Activated naive CD8-positive, alpha-beta T cell treated with anti-CD3 and anti-CD28 coated beads, Interleukin-2, amount 50 U/mL, for 16 hours (primary cell): ENCODE measurements around the gene SAMM50.

Experiments used
- DNase-seq: peaks from one replicate; pipeline ENCODE4 v3.0.0-alpha.2; 2020; ENCODE audit warnings: low read depth, low spot score

Gene SAMM50

DNA sequence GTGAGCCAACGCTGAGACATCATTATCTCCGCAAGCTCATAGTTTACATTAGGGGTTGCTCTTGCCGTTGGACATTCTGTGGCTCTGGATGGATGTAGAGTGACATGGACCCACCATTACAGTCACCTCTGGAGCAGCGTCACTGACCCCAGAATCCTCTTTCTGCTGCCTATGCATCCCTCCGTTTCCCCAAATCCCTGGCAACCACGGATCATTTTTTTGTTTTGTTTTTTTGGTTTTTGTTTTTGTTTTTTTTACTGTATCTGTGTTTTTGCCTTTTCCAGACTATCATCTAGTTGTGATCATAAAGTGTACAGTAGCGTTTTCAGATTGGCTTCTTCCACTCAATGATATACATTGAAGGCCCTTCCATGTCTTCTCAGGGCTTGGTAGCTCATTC, 72.8 kb downstream of the SAMM50 start:
- DNase-seq = no peak

DNA sequence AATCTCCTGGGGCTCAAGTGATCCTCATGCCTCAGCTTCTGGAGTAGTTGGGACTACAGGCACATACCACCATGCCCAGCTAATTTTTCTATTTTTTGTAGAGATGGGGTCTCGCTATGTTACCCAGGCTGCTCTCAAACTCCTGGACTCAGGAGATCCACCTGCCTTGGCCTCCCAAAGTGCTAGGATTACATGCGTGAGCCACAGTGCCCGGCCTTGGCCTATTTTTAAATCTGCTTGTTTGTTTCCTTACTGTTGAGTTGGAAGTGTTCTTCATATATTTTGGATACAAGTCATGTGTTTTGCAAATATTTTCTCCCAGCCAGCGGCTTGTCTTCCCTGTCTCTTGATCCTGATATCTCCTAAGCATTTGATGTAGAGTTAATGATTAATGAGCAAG, 73.8 kb downstream of the SAMM50 start:
- DNase-seq = no peak

DNA sequence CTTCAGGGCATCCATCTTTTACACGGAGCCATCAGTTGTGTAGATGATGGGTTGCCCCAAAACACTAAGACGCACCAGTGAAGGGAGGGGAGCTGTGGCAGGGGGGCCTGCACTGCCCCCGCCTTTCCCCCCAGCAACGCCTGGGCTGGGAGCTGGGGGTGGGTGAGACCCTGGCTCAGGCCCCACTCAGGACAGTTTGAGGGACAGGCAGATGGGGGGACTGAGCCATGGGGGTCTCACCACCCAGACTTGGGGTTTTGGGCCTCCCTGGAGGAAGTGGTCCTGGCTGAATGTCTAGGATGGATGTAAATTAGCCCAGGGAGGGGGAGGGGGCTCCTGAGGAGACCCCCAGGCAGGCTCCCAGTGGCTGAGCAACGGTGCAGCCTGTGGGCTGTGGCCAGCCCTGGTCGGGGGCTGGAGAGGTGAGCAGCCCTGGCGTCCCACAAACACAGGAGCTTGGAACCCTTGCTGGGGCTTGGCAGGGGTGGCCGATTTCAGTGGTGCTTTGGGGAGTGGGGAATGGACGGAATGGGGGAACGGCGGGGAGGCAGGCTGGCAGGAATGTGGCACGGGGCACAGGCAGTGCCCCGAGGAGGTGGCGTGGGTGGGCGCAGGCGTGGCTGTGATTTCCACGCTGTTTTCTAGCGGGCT, 74.9 kb downstream of the SAMM50 start:
- no peak for DNase-seq

DNA sequence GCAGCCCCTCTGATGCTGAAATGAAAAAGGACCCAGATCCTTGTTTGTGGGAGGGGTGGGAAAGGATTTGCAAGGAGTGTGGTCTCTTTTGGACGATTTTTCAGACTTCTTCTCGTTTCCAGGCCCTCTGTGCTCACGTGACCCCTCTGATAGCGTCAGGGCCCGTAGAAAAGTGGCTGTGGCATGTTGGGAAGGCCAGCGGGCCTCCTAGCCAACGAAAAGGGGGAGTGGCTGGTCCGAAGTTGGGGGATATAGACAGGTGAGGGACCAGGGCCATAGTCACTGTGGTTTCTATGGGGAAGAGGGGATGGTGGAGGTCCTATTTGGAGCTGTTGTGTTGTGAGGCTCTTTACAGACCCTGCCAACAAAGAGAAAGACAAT, 75.5 kb downstream of the SAMM50 start:
- DNase-seq = no peak

DNA sequence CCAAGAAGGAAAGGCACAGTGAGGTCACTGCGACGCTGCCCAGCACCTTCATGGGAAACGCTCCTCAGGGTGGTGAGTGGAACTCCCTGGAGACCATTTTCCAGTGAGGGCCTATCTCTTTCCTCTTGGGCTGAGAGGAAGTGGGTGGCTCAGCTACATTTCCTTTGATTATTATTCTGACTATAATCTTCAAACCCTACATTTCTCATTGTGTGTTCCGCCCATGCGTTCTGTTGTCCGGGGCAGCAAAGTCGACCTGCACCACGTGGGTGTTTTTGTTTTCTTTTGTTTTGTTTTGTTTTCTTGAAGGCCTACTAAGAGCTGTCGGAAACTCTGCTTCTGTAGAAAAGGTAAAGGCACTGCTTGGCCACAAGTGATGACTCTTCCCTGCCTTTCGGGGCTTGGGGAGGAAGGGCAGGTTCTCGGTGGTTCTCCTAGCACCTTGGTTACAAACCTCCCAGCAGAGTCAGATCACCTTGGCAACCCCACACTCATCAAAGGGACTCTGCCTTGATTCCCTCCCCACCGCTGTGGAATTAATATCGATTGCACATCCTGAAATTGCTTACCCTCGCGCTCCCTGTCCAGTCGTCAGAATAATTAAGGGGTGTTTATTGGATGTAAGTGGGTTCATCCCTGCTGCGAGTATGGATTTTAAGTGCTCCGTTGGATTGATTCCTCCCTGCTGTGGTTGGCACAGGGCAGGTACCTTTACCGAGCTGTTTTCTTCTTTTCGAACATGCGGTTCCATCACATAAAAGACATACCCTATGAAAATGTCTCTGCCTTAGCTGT, 76.1 kb downstream of the SAMM50 start:
- DNase-seq = no peak

DNA sequence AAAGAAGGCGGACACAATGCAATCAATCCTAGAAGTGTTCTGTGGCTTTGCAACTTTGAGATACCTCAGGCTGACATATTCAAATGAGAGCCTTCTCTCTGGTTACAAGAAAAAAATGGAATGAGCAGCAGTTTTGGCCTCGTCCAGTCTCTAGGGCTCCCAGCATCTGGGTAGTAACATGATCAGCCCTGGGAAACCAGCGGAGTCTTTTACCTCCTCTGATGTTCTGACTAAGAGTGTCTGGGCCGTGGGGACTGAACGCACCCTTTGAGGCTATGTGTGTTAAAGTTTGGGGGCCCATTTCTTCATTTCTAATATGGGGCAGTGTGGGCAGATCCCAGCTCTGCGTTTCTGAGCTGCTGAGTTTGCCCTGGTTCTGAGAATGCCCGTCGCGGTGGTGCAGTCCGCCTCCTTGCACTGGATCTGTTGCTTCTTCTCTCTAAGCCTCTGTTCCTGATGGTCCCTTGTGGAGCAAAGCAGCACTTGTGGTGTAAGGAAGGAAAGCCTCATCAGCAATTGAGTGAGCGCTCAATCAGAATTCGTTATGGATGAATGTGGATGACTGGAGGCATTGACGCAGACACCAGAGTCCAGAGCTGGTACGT, 77.0 kb downstream of the SAMM50 start:
- DNase-seq = no peak

DNA sequence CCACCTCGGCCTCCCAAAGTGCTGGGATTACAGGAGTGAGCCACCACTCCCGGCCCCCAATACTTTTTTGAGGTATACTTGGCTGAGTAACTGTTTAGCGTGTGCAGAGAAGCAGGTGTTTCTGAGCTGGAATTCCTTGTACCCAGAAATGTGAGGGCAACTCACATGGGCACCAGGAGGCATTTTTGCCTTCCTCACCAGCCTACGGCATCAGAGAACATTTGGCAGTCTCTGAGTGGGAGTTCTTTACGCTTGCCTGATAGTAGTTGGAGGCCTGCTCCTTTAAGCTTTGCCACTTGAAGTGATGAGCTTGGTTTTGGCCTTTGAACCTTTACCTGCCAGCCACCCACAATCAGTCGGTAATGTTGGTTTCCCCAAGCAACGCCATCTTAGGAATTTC, 78.0 kb downstream of the SAMM50 start:
- DNase-seq = no peak

DNA sequence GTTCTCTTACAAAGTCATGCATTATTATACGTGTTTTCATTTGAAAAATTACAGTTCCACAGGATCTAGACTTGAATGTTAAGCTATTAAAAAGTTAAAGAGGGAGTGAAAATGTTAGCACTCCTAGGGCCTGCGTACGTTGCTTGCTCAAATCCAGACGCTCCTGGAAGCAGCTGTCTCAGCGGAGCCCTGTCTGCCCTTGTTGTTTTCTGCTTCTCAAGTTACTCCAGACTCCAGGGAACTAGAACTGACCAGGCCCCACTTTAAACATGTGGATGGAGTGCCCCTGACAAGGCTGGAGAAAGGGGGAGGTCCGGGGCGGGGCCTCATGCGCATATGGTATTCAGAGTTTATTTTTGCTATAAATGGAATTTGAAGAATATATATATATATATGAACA, 78.5 kb downstream of the SAMM50 start:
- DNase-seq = no peak

DNA sequence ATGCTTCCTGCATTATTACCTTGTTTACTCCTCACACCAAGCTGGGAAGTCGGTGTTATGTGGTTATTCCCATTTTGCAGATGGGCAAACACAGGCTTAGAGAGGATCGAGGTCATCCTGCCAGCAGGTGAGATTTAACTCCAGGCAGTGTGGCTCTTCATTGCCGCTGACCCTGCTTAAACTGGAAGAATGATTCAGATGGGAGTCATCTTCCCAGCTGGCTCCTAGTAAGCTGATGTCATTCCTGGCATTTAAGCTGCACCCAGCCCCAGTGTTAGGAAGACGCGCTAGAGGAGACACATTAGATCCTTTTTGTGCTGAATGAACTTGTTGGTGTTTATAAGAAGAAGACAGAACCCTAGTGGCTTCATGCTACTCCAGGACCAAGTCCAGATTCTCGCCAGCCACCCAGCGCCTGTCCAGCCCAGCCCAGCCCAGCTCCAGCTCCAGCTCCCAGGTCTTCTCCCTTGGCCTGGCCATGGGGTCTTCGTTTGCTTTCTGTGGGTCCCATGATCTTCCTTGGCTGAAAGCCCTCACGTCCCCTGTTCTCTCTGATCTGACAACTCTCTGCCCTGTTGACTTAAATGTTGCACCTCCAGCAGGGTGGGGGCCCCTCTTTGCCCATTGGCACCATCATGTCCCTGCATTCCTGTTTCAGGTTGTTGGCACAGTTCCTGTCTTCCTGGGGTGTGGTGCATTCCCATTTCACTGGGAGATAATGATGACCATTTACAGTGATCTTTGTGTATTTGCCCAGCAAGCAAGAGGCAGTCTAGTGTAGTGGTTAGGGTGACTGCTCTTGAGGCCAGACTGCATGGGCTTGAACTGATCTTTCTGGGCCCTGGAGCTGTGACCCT, 82.5 kb downstream of the SAMM50 start:
- no peak for DNase-seq

DNA sequence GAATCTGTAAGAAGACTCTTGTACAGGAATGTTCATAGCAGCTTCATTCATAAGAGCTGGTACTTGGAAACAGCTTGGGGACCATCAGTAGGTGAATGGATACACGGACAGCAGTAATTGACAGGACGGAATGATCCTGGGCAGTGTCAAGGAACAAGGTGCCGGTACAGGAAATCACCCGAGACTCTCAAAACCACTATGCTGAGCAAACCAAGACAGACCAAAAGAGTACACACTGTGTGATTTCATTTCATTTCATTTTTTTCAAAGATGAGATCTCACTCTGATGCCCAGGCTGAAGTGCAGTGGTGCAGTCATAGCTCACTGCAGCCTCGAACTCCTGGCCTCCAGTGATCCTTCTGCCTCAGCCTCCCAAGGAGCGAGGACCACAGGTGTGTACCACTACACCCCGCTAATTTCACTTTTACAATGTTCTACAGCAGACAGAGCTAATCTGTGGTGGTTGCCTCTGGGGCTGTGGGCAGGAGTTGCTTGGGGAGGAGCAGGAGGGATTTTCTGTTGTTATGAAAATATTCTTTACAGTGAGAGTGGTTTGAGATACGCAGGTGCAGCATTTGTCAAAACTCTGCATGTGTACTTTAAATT, 84.4 kb downstream of the SAMM50 start:
- DNase-seq = no peak

DNA sequence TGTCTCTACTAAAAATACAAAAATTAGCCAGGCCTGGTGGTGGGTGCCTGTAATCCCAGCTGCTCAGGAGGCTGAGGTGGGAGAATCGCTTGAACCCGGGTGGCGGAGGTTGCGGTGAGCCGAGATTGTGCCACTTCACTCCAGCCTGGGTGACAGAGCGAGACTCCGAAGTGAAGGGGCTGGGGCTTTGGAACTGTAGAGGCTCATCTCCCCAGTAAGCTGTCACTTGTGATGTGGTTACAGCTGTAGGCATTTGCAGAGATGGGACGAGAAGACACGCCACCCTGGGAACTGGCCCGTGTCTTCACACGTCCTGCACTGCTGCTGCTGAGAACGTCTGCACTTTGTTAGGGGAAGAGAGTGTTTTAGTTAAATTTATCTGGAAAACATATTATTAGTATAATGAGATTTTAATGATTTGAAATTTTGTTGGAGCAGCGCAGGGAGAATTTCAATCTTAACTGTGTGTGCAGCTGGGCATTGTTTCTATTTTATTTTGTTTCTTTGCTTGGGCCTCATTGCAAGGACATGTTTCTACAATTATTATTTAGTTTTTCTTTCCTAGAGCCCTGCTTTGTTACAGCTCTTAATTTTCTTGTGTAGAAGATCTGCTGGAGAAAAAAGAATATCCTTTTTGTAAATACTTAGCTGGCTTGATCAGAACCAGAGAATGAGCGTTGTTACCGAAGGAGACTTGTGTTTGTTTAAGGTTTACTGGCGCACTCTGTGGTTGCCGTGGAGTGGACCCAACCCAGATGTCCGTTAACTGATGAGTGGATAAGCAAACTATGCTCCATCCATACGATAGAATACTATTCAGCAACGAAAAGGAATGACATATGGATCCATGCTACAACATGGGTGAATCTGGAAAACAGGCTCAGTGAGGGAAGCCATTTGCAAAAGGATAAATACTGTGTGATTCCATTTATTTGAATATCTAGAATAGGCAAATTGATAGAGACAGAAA, 87.3 kb downstream of the SAMM50 start:
- no peak for DNase-seq

DNA sequence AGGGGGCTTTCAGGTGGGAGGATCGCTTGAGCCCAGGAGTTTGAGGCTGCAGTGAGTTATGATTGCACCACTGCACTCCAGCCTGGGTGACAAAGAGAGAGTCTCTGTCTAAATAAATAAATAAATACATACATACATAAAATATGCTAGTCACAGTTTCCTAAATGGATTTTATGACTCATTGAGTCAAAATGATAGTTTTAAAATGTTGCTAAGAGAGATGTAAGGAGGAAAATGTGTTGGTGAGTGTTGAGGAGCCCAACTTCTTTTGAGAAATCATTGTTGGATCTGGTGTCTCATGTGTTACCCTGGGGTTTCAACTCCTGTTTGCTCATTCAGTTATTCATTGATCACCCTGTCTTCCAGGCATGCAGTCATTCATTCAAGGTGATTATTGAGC, 89.9 kb downstream of the SAMM50 start:
- no peak for DNase-seq
